Aorta (tissue), 5 donors: Measurements from ENCODE around the gene GPALPP1. TPM values are rescaled to one million over a fixed set of nuclear protein-coding genes. Genes with fewer than 3 reads are reported as not detected.

ENCODE experiments used
- ATAC-seq: fragments of 200-7000 bp; cut with Tn5 transposase; one replicate; pipeline ENCODE4 v1.9.1; 2022; ENCODE audit warnings: moderate library complexity; ENCODE audit not compliant: low FRiP score
- DNase-seq, 2 donors: peaks; one replicate each; pipeline ENCODE4 v3.0.0-alpha.2; 2020
- H3K27ac ChIP-seq, 2 donors: one replicate each; pipeline ENCODE4 v1.5.1; 2013; ENCODE audit warnings: low read length in 2 of 2, mild to moderate bottlenecking in 2 of 2, moderate library complexity in 2 of 2, control low read depth in 1 of 2, inconsistent platforms in 1 of 2, low read depth in 1 of 2
- H3K27me3 ChIP-seq, 2 donors: one replicate each; pipeline ENCODE4 v1.6.1; 2013; ENCODE audit warnings: control low read depth in 1 of 2, low read length in 1 of 2, mild to moderate bottlenecking in 1 of 2, moderate library complexity in 1 of 2; ENCODE audit not compliant: insufficient read depth in 2 of 2, control insufficient read depth in 1 of 2
- H3K36me3 ChIP-seq, 2 donors: one replicate each; pipeline ENCODE4 v1.6.1; 2013; ENCODE audit warnings: control low read depth in 1 of 2, low read length in 1 of 2, mild to moderate bottlenecking in 1 of 2; ENCODE audit not compliant: insufficient read depth in 2 of 2, control insufficient read depth in 1 of 2
- H3K4me1 ChIP-seq, 2 donors: one replicate each; pipeline ENCODE4 v1.6.1; 2013; ENCODE audit warnings: low read length in 2 of 2, control low read depth in 1 of 2, mild to moderate bottlenecking in 1 of 2, moderate library complexity in 1 of 2; ENCODE audit not compliant: insufficient read depth in 2 of 2, control insufficient read depth in 1 of 2
- H3K4me3 ChIP-seq, 2 donors: one replicate each; pipeline ENCODE4 v1.5.1; 2013; ENCODE audit warnings: low read length in 2 of 2, control low read depth in 1 of 2, mild to moderate bottlenecking in 1 of 2
- H3K9me3 ChIP-seq: one replicate; pipeline ENCODE4 v1.6.1; 2013; ENCODE audit warnings: mild to moderate bottlenecking, low read length; ENCODE audit not compliant: control insufficient read depth
- WGBS, 2 donors: extraction: QIAGEN DNeasy Blood & Tissue Kit; methylation state at CpG; one replicate each; pipeline ENCODE4 v1.1.7; 2013; 5-methylcytosine and 5-hydroxymethylcytosine counted together
- intact Hi-C, 2 donors: fragments of 100-400 bp; cut with DNase I; formaldehyde crosslinking; loops; one replicate each; pipeline versions ENCODE4 v1.14.2 to v1.15.0; 2022
- polyA plus RNA-seq, 2 donors: library from polyadenylated mRNA; stranded (reverse); fragments of 200-250 nt; gene quantifications; one replicate each; pipeline ENCODE4 v1.2.3, GENCODE V29; 2013
- total RNA-seq, 2 donors: library from RNA; stranded (reverse); fragmentation: NEBNext Ultra II Directional; extraction: Animal tissue kit (Norgen Biotek cat#: 25700); gene quantifications; one replicate each; pipeline ENCODE4 v1.2.1, GENCODE V29; 2021
- donor health status: healthy with polysubstance abuse.
- donor health status: Bipolar disorder and iron deficiency.
- donor health status: DM: no; HTN: no; CAD: no.
- donor health status: DM: no; HTN: no; CAD: no.
- donor health status: DM: yes; HTN: yes; CAD: no.

Gene GPALPP1
- total and polyA plus RNA-seq, 4 donors: 4.8 to 28.5 (median 18.2) TPM

- DNase-seq: peak; percentile 81 to 84
- Histone ChIP-seq H3K27ac (no peak overlapping the region), H3K36me3 (no peaks in the 10 kb centered on the region), H3K9me3 (no peaks in the 10 kb centered on the region), H3K4me3 (peak overlapping the region in 1 of 2 donors; percentile 40), H3K4me1 (no peaks in the 10 kb centered on the region), H3K27me3 (no peaks in the 10 kb centered on the region)
- WGBS, 2 donors: 18 to 20% methylated on average over 10 of the region's 10 CpGs
- ATAC-seq: peak; percentile 91
- intact Hi-C loops: loop anchor here (2.0 to 10.0 kb wide), 4 partner anchors 233 to 327 kb away; no protein-coding TSS in a partner anchor
These were observed 58.3 kb downstream of the GPALPP1 start for GRCh38 chr13:45047394-45048310.

DNA sequence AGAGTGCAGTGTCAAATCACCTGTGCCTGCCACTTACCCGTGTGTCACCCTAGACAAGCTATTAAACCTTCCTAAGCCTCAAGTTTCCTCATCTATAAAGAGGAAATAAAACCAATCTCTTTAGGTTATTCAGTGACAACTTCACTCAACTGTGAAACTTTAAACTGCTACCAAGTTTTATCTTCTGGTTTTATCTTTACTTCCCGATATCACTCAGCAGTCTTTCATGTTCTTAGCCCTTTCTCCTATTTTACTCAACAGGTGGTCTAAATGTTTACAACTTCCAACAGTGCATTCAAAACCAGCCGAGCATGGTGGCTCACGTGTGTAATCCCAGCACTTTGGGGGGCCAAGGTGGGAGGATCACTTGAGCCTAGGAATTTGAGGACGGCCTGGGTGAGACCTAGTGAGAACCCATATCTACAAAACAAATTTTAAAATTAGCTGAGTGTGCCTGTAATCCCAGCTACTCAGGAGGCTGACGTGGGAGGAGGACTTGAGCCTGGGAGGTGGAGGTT, 59.6 kb downstream of the GPALPP1 start:
- intact Hi-C loops: loop anchor here (5.0 to 10.0 kb wide), 2 partner anchors 258 to 326 kb away; no protein-coding TSS in a partner anchor
- no peaks in the 10 kb centered on the region for H3K27me3 ChIP-seq

GRCh38 chr13:45049478-45049877, 60.1 kb downstream of the GPALPP1 start:
- ATAC-seq: no peak
- H3K4me1 ChIP-seq: no peaks in the 10 kb centered on the region
- H3K27me3 ChIP-seq: no peaks in the 10 kb centered on the region
- H3K9me3 ChIP-seq: no peaks in the 10 kb centered on the region
- no peaks in the 10 kb centered on the region for H3K36me3 ChIP-seq
- DNase-seq: no peak
- 87 to 96% methylated on average over 3 of the region's 3 CpGs for WGBS, 2 donors
- no peak overlapping the region for H3K27ac ChIP-seq
- no peak overlapping the region for H3K4me3 ChIP-seq
- intact Hi-C loops: loop anchor here (5.0 to 10.0 kb wide), 2 partner anchors 258 to 325 kb away; no protein-coding TSS in a partner anchor

More for the DNA sequence above, 59.6 kb downstream of the GPALPP1 start:
- Histone ChIP-seq H3K4me1 (no peaks in the 10 kb centered on the region), H3K27ac (no peak overlapping the region), H3K36me3 (no peaks in the 10 kb centered on the region), H3K9me3 (no peaks in the 10 kb centered on the region), H3K4me3 (no peak overlapping the region)
- WGBS, 2 donors: 79% methylated on average over 6 of the region's 6 CpGs
- ATAC-seq: no peak
- no peak for DNase-seq

DNA sequence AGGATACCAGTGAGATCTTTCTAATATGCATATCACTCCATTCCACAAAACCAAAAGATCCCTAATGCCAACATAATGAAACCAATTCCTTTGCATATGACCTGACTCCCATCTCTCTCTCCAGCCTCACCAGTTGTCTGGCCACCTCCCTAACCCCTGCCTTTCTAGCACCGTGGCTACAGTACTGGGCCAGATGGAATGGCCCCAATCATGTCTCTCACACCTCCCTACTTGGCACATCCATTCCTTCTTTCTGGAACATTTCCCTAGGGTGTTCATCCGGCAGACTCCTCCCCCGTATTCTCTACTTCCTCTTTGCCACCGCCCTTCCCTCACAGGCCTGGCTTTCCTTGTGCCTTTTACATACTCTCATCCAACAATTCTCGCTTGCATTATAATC, 62.0 kb downstream of the GPALPP1 start:
- intact Hi-C loops: no loop called here
- DNase-seq (no peak), ATAC-seq (no peak)
- Histone ChIP-seq H3K36me3 (no peaks in the 10 kb centered on the region), H3K4me3 (no peak overlapping the region), H3K9me3 (no peaks in the 10 kb centered on the region), H3K27me3 (no peaks in the 10 kb centered on the region), H3K27ac (no peak overlapping the region), H3K4me1 (no peaks in the 10 kb centered on the region)
- WGBS, 2 donors: 71 to 75% methylated on average over 5 of the region's 5 CpGs

- no peaks in the 10 kb centered on the region for H3K36me3 ChIP-seq
- no peaks in the 10 kb centered on the region for H3K27me3 ChIP-seq
- no peak for ATAC-seq
- intact Hi-C loops: loop anchor here in 1 of 2 donors (2.0 kb wide), 1 partner anchor 61 kb away; no protein-coding TSS in a partner anchor
- H3K9me3 ChIP-seq: no peaks in the 10 kb centered on the region
- no peak overlapping the region for H3K27ac ChIP-seq
- H3K4me1 ChIP-seq: no peaks in the 10 kb centered on the region
- H3K4me3 ChIP-seq: no peak overlapping the region
- DNase-seq: no peak
- 45 to 50% methylated on average over 8 of the region's 8 CpGs for WGBS, 2 donors
These were observed 66.0 kb downstream of the GPALPP1 start for GRCh38 chr13:45055198-45055901.

DNA sequence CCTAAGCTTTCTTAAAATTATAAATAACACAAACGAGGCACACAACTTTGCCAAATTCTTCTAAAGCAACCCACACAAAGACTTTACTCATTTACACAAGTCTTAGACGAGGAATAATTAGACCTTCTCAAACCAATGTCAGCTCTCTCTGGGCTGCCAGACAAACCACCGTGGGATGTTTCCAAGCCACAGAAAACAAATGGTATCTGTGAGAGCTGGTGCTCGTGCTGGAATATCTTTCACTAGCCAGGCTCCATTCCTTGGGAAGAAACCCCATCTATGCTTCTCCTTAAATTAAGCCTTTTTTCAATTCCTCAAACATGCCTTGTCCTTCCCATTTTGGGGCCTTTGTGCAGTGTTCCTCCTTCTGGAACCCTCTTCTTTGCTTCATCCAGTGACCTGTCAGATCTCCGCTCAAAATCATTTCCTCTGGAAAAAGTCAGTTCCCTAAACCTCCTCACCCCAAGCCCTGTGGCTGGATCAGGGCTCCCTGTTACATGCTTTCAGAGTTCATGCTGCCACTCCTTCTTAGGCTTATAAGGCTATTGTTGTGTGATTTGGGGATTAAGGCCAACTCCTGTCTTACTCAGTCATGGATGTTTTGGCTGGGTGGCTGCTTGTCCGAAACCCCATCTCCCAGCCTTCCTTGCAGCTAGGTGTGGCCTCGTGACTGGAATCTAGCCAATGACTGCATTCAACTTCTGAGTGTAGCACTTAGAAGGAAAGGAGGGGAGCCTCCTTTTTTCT, 66.7 kb downstream of the GPALPP1 start:
- Histone ChIP-seq H3K4me3 (no peak overlapping the region), H3K27ac (peak overlapping the region in 1 of 2 donors; percentile 41), H3K36me3 (no peaks in the 10 kb centered on the region), H3K27me3 (no peaks in the 10 kb centered on the region), H3K4me1 (no peaks in the 10 kb centered on the region), H3K9me3 (no peaks in the 10 kb centered on the region)
- ATAC-seq (peak; percentile 50), DNase-seq (no peak)
- intact Hi-C loops: loop anchor here in 1 of 2 donors (2.0 kb wide), 1 partner anchor 61 kb away; no protein-coding TSS in a partner anchor
- WGBS, 2 donors: 17 to 23% methylated on average over 7 of the region's 7 CpGs

GRCh38 chr13:45060062-45060461, 70.7 kb downstream of the GPALPP1 start:
- no peak for DNase-seq
- Histone ChIP-seq H3K36me3 (no peaks in the 10 kb centered on the region), H3K9me3 (no peaks in the 10 kb centered on the region), H3K27me3 (no peaks in the 10 kb centered on the region), H3K4me1 (peaks cover 0 to 2% of the 10 kb centered on the region in 2 donors), H3K27ac (no peak overlapping the region), H3K4me3 (no peak overlapping the region)
- WGBS, 2 donors: 92 to 94% methylated on average over 3 of the region's 3 CpGs
- no peak for ATAC-seq
- intact Hi-C loops: no loop called here

DNA sequence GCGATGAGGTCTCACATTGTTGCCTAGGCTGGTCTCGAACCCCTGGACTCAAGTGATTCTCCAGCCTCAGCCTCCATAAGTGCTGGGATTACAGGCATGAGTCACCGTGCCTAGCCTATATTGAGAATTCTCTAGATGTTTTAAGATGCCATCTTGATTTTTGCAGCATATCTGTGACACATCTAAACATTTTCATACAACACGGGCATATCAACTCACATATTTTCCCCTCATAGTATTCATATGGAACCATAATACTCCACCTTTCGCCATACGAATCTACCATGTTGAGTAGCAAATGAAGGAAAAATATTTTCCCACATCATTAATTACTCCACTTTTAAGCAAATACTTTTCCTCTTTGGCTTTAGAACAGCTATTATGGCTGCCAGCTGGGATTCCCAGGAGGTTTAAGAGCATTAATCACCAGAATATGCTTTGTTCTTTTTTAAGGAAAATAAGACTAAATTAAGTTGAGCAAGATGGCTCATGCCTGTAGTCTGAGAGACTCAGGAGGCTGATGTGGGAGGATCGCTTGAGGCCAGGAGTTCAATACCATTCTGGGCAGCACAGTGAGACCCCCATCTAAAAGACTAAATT, 74.0 kb downstream of the GPALPP1 start:
- DNase-seq: no peak
- H3K9me3 ChIP-seq: no peaks in the 10 kb centered on the region
- H3K4me1 ChIP-seq: peaks cover 0 to 2% of the 10 kb centered on the region in 2 donors
- no peak overlapping the region for H3K27ac ChIP-seq
- intact Hi-C loops: no loop called here
- no peaks in the 10 kb centered on the region for H3K36me3 ChIP-seq
- no peak for ATAC-seq
- no peaks in the 10 kb centered on the region for H3K27me3 ChIP-seq
- WGBS, 2 donors: 34 to 38% methylated on average over 7 of the region's 7 CpGs
- no peak overlapping the region for H3K4me3 ChIP-seq
